Placental pericyte (primary cell): ENCODE results near the gene TP53BP1. TPM values are rescaled to one million over a fixed set of nuclear protein-coding genes. Genes with fewer than 3 reads are reported as not detected.

Source experiments
- total RNA-seq: library from RNA; depleted of rRNA; stranded (reverse); fragments of >200 nt; gene quantifications from 2 replicates; pipeline ENCODE4 v1.2.3, GENCODE V29; 2012

Gene TP53BP1
- total RNA-seq: 73.1 and 81.0 TPM in 2 replicates

GRCh38 chr15:43492673-43493601, at the start of gene TP53BP1:
TSS of gene TP53BP1 (minus strand) at chr15:43493156. CDS start at chr15:43493043, 113 bp downstream.

GRCh38 chr15:43517354-43518196, 24.6 kb upstream of the TP53BP1 start, which contains the start of gene MAP1A:
TSS of gene MAP1A (plus strand) at chr15:43517608. CDS start at chr15:43521474, 3,866 bp downstream.

GRCh38 chr15:43370975-43371974, 121.7 kb downstream of the TP53BP1 start, which contains the start of the genes TUBGCP4 and ZSCAN29:
TSS of gene TUBGCP4 (plus strand) at chr15:43371101. CDS start at chr15:43371355, 254 bp downstream.
TSS of gene ZSCAN29 (minus strand) at chr15:43371043. CDS start at chr15:43369913, 1,130 bp downstream.

Other genes starting within 250 kb of the TP53BP1 start
- gene TGM5, start 226.2 kb downstream of the TP53BP1 start, total RNA-seq: not detected in 2 replicates
- gene TGM7, start 190.9 kb downstream of the TP53BP1 start, total RNA-seq: not detected in 2 replicates
- 5.5 and 9.9 TPM in 2 replicates for gene LCMT2, start 162.6 kb downstream of the TP53BP1 start, total RNA-seq
- gene ZSCAN29, start 122.1 kb downstream of the TP53BP1 start, total RNA-seq: 25.5 and 32.6 TPM in 2 replicates
- gene TUBGCP4, start 122.1 kb downstream of the TP53BP1 start, total RNA-seq: 5.5 and 13.9 TPM in 2 replicates
- gene MAP1A, start 24.5 kb upstream of the TP53BP1 start, total RNA-seq: 39.2 and 102 TPM in 2 replicates
- 10.7 and 26.7 TPM in 2 replicates for gene PPIP5K1, start 97.1 kb upstream of the TP53BP1 start, total RNA-seq
- gene CKMT1B, start 100.9 kb upstream of the TP53BP1 start, total RNA-seq: not detected in 2 replicates
- gene STRC, start 125.6 kb upstream of the TP53BP1 start, total RNA-seq: under 0.01 TPM in 1 of 2 replicates, not detected in the other
- gene CATSPER2, start 155.7 kb upstream of the TP53BP1 start, total RNA-seq: 0.72 and 1.5 TPM in 2 replicates
- gene CKMT1A, start 200.7 kb upstream of the TP53BP1 start, total RNA-seq: not detected in 2 replicates